H1 (cell line): ENCODE measurements around the gene MATN1. TPM values are rescaled to one million over a fixed set of nuclear protein-coding genes. Genes with fewer than 3 reads are reported as not detected.

Experiments used
- CTCF ChIA-PET: fragments of 300-600 bp; sonication (Branson Sonifier 250); formaldehyde crosslinking; loops from one replicate; lab custom pipeline; 2021; ENCODE audit not compliant: partially characterized antibody; lab: Charles Lee
- POLR2A ChIA-PET: fragments of 300-600 bp; sonication (Branson Sonifier 250); formaldehyde crosslinking; loops from one replicate; lab custom pipeline; 2021; ENCODE audit warnings: inconsistent platforms; ENCODE audit not compliant: partially characterized antibody; lab: Charles Lee
- DNase-seq, 2 experiments: peaks; one replicate each; pipeline versions ENCODE4 v3.0.0 to v3.0.0-alpha.2; 2010 to 2022; ENCODE audit warnings: low spot score in 2 of 2, low read depth in 1 of 2, mixed read lengths in 1 of 2
- FAIRE-seq: peaks from 2 replicates; lab custom pipeline; 2011; peaks lifted over from hg19 to GRCh38; lab: Jason Lieb, UNC
- H2AFZ ChIP-seq: 2 replicates; pipeline ENCODE4 v1.8.1; 2012; ENCODE audit warnings: low read length, inconsistent platforms
- H2AK5ac ChIP-seq: 2 replicates; pipeline ENCODE4 v1.6.1; 2013; ENCODE audit warnings: low read depth, low read length
- H2BK120ac ChIP-seq: replicated peaks from 2 replicates; pipeline ENCODE3; 2013; ENCODE audit warnings: low read depth, low read length, inconsistent platforms
- H2BK12ac ChIP-seq: 2 replicates; pipeline ENCODE4 v1.6.1; 2013; ENCODE audit warnings: low read depth, low read length
- H2BK15ac ChIP-seq: 2 replicates; pipeline ENCODE4 v1.6.1; 2013; ENCODE audit warnings: low read length
- H2BK20ac ChIP-seq: 2 replicates; pipeline ENCODE4 v1.6.1; 2013; ENCODE audit warnings: low read length
- H2BK5ac ChIP-seq: 2 replicates; pipeline ENCODE4 v1.6.1; 2013; ENCODE audit warnings: low read depth, low read length
- H3K14ac ChIP-seq: 2 replicates; pipeline ENCODE4 v1.6.1; 2013; ENCODE audit warnings: inconsistent platforms; ENCODE audit not compliant: insufficient read length
- H3K18ac ChIP-seq: 2 replicates; pipeline ENCODE4 v1.6.1; 2013; ENCODE audit warnings: low read length; ENCODE audit errors: extremely low read depth
- H3K23ac ChIP-seq: 2 replicates; pipeline ENCODE4 v1.6.1; 2013; ENCODE audit warnings: inconsistent platforms; ENCODE audit not compliant: insufficient read length
- H3K23me2 ChIP-seq: 2 replicates; pipeline ENCODE4 v1.6.1; 2013; ENCODE audit warnings: low read depth, low read length
- H3K27ac ChIP-seq: 2 replicates; pipeline ENCODE4 v1.6.1; 2011; ENCODE audit warnings: low read depth, low read length, inconsistent platforms
- H3K27me3 ChIP-seq, 4 experiments: replicated peaks in 1 of 4; 1 replicate in 1 of 4; 2 replicates in 3 of 4; pipeline versions ENCODE4 v1.6.1 to v1.8.1; 2011 to 2013; ENCODE audit warnings: low read length in 3 of 4, mild to moderate bottlenecking in 3 of 4, inconsistent platforms in 2 of 4, mixed read lengths in 2 of 4, moderate library complexity in 1 of 4; ENCODE audit not compliant: control insufficient read depth in 3 of 4, insufficient read depth in 3 of 4; ENCODE audit errors: extremely low read depth in 1 of 4
- H3K36me3 ChIP-seq, 4 experiments: 2 replicates each; pipeline versions ENCODE4 v1.6.1 to v1.8.1; 2011 to 2013; ENCODE audit warnings: mild to moderate bottlenecking in 4 of 4, low read length in 3 of 4, moderate library complexity in 2 of 4, control low read depth in 1 of 4, inconsistent platforms in 1 of 4; ENCODE audit not compliant: insufficient read depth in 4 of 4, control insufficient read depth in 2 of 4
- H3K4ac ChIP-seq: replicated peaks from 2 replicates; pipeline ENCODE3; 2013; ENCODE audit warnings: low read length, low read depth, mixed read lengths, inconsistent platforms; ENCODE audit not compliant: insufficient read length
- H3K4me1 ChIP-seq, 4 experiments: replicated peaks in 1 of 4; 1 replicate in 1 of 4; 2 replicates in 3 of 4; pipeline versions ENCODE4 v1.6.1 to v1.8.1; 2011 to 2013; ENCODE audit warnings: low read length in 3 of 4, inconsistent platforms in 2 of 4, mixed read lengths in 1 of 4; ENCODE audit not compliant: insufficient read depth in 4 of 4, control insufficient read depth in 3 of 4
- H3K4me2 ChIP-seq, 2 experiments: 2 replicates each; pipeline versions ENCODE4 v1.6.1 to v1.8.1; 2011 to 2013; ENCODE audit warnings: low read depth in 2 of 2, low read length in 2 of 2, control low read depth in 1 of 2, inconsistent platforms in 1 of 2, mild to moderate bottlenecking in 1 of 2; ENCODE audit not compliant: insufficient read depth in 1 of 2
- H3K4me3 ChIP-seq, 4 experiments: fragments of 200-600, 300-600 bp in 1 of 4; sonication (generic), shearing (Covaris generic), sonication (Bioruptor Twin) in 1 of 4; 2 replicates each; pipeline versions ENCODE4 v1.5.1 to v1.8.1; 2011 to 2016; ENCODE audit warnings: low read length in 4 of 4, low read depth in 3 of 4, control low read depth in 2 of 4, inconsistent platforms in 2 of 4, mild to moderate bottlenecking in 2 of 4, mixed read lengths in 1 of 4, moderate library complexity in 1 of 4; ENCODE audit not compliant: insufficient read depth in 2 of 4; ENCODE audit errors: extremely low read depth in 1 of 4
- H3K56ac ChIP-seq: replicated peaks from 2 replicates; pipeline ENCODE3; 2013; ENCODE audit warnings: low read depth, mild to moderate bottlenecking, mixed read lengths, low read length, inconsistent platforms; ENCODE audit not compliant: insufficient read length
- H3K79me1 ChIP-seq: 2 replicates; pipeline ENCODE4 v1.6.1; 2013; ENCODE audit warnings: low read depth, low read length, control low read depth
- H3K79me2 ChIP-seq, 2 experiments: 2 replicates each; pipeline versions ENCODE4 v1.6.1 to v1.8.1; 2012 to 2013; ENCODE audit warnings: low read length in 2 of 2, mild to moderate bottlenecking in 2 of 2, inconsistent platforms in 1 of 2; ENCODE audit not compliant: insufficient read depth in 2 of 2, control insufficient read depth in 1 of 2
- H3K9ac ChIP-seq, 4 experiments: replicated peaks in 1 of 4; 1 replicate in 1 of 4; 2 replicates in 3 of 4; pipeline versions ENCODE4 v1.6.1 to v1.8.1; 2011 to 2013; ENCODE audit warnings: low read depth in 3 of 4, low read length in 3 of 4, control low read depth in 2 of 4, mild to moderate bottlenecking in 2 of 4, moderate library complexity in 2 of 4, inconsistent platforms in 1 of 4; ENCODE audit errors: extremely low read depth in 1 of 4
- H3K9me3 ChIP-seq, 2 experiments: 2 replicates each; pipeline versions ENCODE4 v1.6.1 to v1.8.1; 2012 to 2013; ENCODE audit warnings: mild to moderate bottlenecking in 2 of 2, moderate library complexity in 2 of 2, control low read depth in 1 of 2, inconsistent platforms in 1 of 2, low read depth in 1 of 2, low read length in 1 of 2, mixed read lengths in 1 of 2; ENCODE audit not compliant: insufficient read depth in 2 of 2
- H4K20me1 ChIP-seq, 2 experiments: replicated peaks in 1 of 2; 2 replicates each; pipeline versions ENCODE3 to v1.8.1; 2011 to 2013; ENCODE audit warnings: inconsistent platforms in 2 of 2, low read length in 2 of 2, mild to moderate bottlenecking in 1 of 2; ENCODE audit not compliant: insufficient read depth in 2 of 2, control insufficient read depth in 1 of 2
- H4K5ac ChIP-seq: 2 replicates; pipeline ENCODE4 v1.6.1; 2013; ENCODE audit warnings: low read length, low read depth, mixed read lengths, inconsistent platforms; ENCODE audit not compliant: insufficient read length
- H4K8ac ChIP-seq: 2 replicates; pipeline ENCODE4 v1.8.0; 2013; ENCODE audit warnings: mild to moderate bottlenecking, moderate library complexity, low read length, inconsistent platforms; ENCODE audit not compliant: insufficient read depth; ENCODE audit errors: extremely low read depth
- H4K91ac ChIP-seq: replicated peaks from 2 replicates; pipeline ENCODE3; 2013; ENCODE audit warnings: low read length, mixed read lengths, inconsistent platforms; ENCODE audit not compliant: insufficient read length
- EGR1 ChIP-seq: IDR thresholded peaks from 2 replicates; pipeline ENCODE4 v1.6.1; 2011; ENCODE audit warnings: low read depth, low read length, borderline replicate concordance
- EP300 ChIP-seq, 2 experiments: IDR thresholded peaks; 1 replicate in 1 of 2; 2 replicates in 1 of 2; pipeline ENCODE4 v1.6.1; 2011 to 2012; ENCODE audit warnings: low read depth in 2 of 2, low read length in 2 of 2, mild to moderate bottlenecking in 2 of 2, borderline replicate concordance in 1 of 2, inconsistent platforms in 1 of 2, moderate library complexity in 1 of 2
- EZH2 ChIP-seq: fragments of 200-600 bp; sonication (generic); IDR thresholded peaks from 2 replicates; pipeline ENCODE4 v1.7.1; 2012; ENCODE audit warnings: low read depth, mild to moderate bottlenecking, moderate library complexity, low read length, inconsistent platforms; ENCODE audit not compliant: severe bottlenecking
- KDM5A ChIP-seq: fragments of 200-600 bp; IDR thresholded peaks from 2 replicates; pipeline ENCODE4 v1.7.1; 2012; ENCODE audit warnings: mild to moderate bottlenecking, low read length, inconsistent platforms, mixed read lengths
- POLR2AphosphoS5 ChIP-seq: IDR thresholded peaks from 2 replicates; pipeline ENCODE4 v1.6.1; 2011; ENCODE audit warnings: low read depth, low read length
- SP2 ChIP-seq: IDR thresholded peaks from 2 replicates; pipeline ENCODE4 v1.6.1; 2012; ENCODE audit warnings: mild to moderate bottlenecking, low read length, inconsistent platforms
- SRF ChIP-seq: IDR thresholded peaks from 2 replicates; pipeline ENCODE4 v1.6.1; 2011; ENCODE audit warnings: mild to moderate bottlenecking, low read depth, low read length, moderate library complexity
- SUZ12 ChIP-seq: fragments of 200-600 bp; sonication (generic); IDR thresholded peaks from 2 replicates; pipeline ENCODE4 v1.6.1; 2012; ENCODE audit warnings: mild to moderate bottlenecking, inconsistent platforms, low read length, moderate library complexity, mixed read lengths
- WGBS, 2 experiments: shearing (Covaris generic) in 1 of 2; methylation state at CpG; one replicate each; pipeline versions ENCODE4 v1.1.6 to v1.1.7; 2013 to 2015; ENCODE audit warnings: low lambda C conversion rate in 2 of 2, mixed read lengths in 2 of 2, inconsistent platforms in 1 of 2, low coverage in 1 of 2, missing lambda C conversion rate in 1 of 2; ENCODE audit not compliant: insufficient replicate concordance in 2 of 2, insufficient coverage in 1 of 2, insufficient read length in 1 of 2; ENCODE audit errors: extremely low coverage in 1 of 2, missing lambda C conversion rate in 1 of 2; 5-methylcytosine and 5-hydroxymethylcytosine counted together
- polyA plus RNA-seq, 7 experiments: library from polyadenylated mRNA; depleted of rRNA in 3 of 7; stranded (reverse) in 5 of 7; unstranded in 2 of 7; fragments of >200 nt in 5 of 7; fragments of 200-250 nt in 2 of 7; gene quantifications; 1 replicate in 5 of 7; 2 replicates in 1 of 7; 4 replicates in 1 of 7; pipeline versions ENCODE4 v1.2.1 to v1.2.3, GENCODE V29; 2011 to 2013; ENCODE audit warnings: missing spikeins in 2 of 7, mixed read lengths in 2 of 7
- total RNA-seq: library from RNA; stranded (reverse); fragmentation: NEBNext Ultra II Directional; extraction: Animal tissue kit (Norgen Biotek cat#: 25700); gene quantifications from 2 replicates; pipeline ENCODE4 v1.2.1, GENCODE V29; 2021
- TF ChIP-seq, protein P1 (sequence below), 3 experiments: IDR thresholded peaks; 1 replicate in 2 of 3; 2 replicates in 1 of 3; pipeline versions ENCODE4 v1.5.1 to v1.6.1; 2011; ENCODE audit warnings: low read length in 3 of 3, mild to moderate bottlenecking in 3 of 3, inconsistent platforms in 2 of 3, low read depth in 1 of 3, moderate library complexity in 1 of 3; ENCODE audit not compliant: insufficient read depth in 1 of 3; ENCODE audit errors: control extremely low read depth in 1 of 3

The MATN1 gene
- total and polyA plus RNA-seq, 2 of the 8 experiments (the other 6 are each of a cell fraction or from before 2014, with no cell fraction given): 0.12 to 0.28 TPM

- ChIA-PET POLR2A (no interaction called here), CTCF (interaction anchor here (0.6 to 55.1 kb wide), 3 partner anchors 6 to 48 kb away, joined by 3 to 1640 read pairs (median 1640); partner anchors contain the start of genes LAPTM5 and MATN1)
- Histone ChIP-seq H2BK5ac (peak overlapping the region; percentile 82; the same call in 1 of the 2 replicates), H2BK120ac (no peak overlapping the region), H3K14ac (no peak overlapping the region), H3K4me2 (no peak overlapping the region), H3K36me3 (no peaks in the 10 kb centered on the region), H3K4me3 (no peak overlapping the region), H3K23me2 (no peaks in the 10 kb centered on the region; the same call in 1 of the 2 replicates), H3K56ac (no peak overlapping the region), H3K4ac (no peak overlapping the region), H4K5ac (no peak overlapping the region), H3K27me3 (no peaks in the 10 kb centered on the region; a peak in 1 of 7 replicates), H2AK5ac (no peak overlapping the region), H3K27ac (no peak overlapping the region), H3K18ac (no peak overlapping the region), H3K9ac (no peak overlapping the region), H3K79me2 (no peaks in the 10 kb centered on the region), H2AFZ (no peak overlapping the region), H3K23ac (no peak overlapping the region), H4K91ac (peak overlapping the region; percentile 1), H3K4me1 (peaks cover 0 to 12% (median 3%) of the 10 kb centered on the region in 4 experiments; a peak in 6 of 7 replicates), H4K20me1 (no peaks in the 10 kb centered on the region), H2BK20ac (peak overlapping the region; percentile 90), H2BK12ac (peak overlapping the region; percentile 89; the same call in 1 of the 2 replicates), H4K8ac (peak overlapping the region; percentile 12), H3K79me1 (no peaks in the 10 kb centered on the region), H3K9me3 (no peaks in the 10 kb centered on the region), H2BK15ac (no peak overlapping the region)
- DNase-seq: no peak
- WGBS, 2 experiments: 91% methylated on average over 16 of the region's 16 CpGs; no CpG with 5 or more reads in 1 of the 2 experiments
- no peak for FAIRE-seq
- no peak for TF ChIP-seq SRF
- no peak for TF ChIP-seq KDM5A
- TF ChIP-seq SUZ12: no peak
- TF ChIP-seq POLR2AphosphoS5: no peak
- no peak for TF ChIP-seq EP300 (IDR thresholded peaks at IDR 0.05; ENCODE audit: borderline replicate concordance in 1 of 2, low read depth in 2 of 2, low read length in 2 of 2)
- TF ChIP-seq EGR1: no peak
- no peak for TF ChIP-seq SP2
- TF ChIP-seq, protein P1, sequence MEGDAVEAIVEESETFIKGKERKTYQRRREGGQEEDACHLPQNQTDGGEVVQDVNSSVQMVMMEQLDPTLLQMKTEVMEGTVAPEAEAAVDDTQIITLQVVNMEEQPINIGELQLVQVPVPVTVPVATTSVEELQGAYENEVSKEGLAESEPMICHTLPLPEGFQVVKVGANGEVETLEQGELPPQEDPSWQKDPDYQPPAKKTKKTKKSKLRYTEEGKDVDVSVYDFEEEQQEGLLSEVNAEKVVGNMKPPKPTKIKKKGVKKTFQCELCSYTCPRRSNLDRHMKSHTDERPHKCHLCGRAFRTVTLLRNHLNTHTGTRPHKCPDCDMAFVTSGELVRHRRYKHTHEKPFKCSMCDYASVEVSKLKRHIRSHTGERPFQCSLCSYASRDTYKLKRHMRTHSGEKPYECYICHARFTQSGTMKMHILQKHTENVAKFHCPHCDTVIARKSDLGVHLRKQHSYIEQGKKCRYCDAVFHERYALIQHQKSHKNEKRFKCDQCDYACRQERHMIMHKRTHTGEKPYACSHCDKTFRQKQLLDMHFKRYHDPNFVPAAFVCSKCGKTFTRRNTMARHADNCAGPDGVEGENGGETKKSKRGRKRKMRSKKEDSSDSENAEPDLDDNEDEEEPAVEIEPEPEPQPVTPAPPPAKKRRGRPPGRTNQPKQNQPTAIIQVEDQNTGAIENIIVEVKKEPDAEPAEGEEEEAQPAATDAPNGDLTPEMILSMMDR (IDR thresholded peaks at IDR 0.05; ENCODE audit: control extremely low read depth in 1 of 3, insufficient read depth in 1 of 3, low read depth in 1 of 3, low read length in 3 of 3): no peak
- TF ChIP-seq EZH2: no peak
Observed at GRCh38 chr1:30746212-30747032, 23.0 kb upstream of the MATN1 start.
